ENCODE results near the gene C14orf119. TPM values are rescaled to one million over a fixed set of nuclear protein-coding genes. Genes with fewer than 3 reads are reported as not detected.

C14orf119 gene
- total and polyA plus RNA-seq, 9 of the 15 experiments (the other 6 are each of a cell fraction or from before 2014, with no cell fraction given), result 36.7 to 251 (median 51.8) TPM

DNA sequence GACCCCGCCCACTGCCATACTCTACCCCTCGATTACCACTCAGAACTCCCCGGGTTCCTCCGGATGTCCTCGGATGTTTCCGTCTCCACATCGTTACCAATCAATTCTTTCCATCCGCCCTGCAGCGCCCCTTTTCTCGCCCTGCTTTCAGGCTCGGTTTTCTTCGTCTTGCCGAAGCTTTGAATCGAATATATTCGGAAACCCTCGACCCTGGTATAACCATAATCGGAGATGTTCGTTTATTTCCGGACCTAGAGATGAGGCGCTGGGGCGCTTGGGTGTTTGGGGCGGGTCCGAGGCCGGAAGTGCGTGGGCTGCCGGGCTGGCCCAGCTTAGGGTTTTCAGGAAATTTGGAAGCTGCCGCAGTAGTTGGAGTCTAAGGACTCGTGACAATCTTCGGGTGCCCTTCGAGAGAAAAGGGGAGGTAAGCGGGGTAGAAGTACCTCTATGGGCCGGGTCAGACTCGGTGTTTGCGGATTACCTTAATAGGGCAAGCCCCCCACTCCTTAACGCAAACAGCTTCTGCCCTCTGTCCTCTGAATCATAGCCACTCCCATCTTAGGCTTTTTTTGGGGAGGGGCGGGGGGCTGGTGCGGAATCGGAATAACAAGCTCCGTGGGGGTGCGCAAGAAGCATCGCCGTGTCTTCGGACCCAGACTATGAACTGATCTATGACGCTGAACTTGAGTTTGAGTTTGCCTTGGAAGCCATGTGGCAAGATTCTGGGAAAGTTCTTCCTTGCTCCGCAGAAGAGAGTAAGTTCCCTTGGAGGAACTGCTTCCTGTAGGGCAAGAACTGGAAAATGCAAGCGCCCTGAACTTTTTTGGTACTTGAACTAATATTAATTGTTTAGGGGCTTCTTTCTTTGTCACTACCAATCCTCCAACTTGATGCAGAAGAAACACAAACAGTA, at the start of gene C14orf119 (continued):
- TF ChIP-seq L3MBTL2 (IDR thresholded peaks at IDR 0.05) (peak; percentile 9; the same call in 1 of the 2 replicates), CHCHD3 (CRISPR knock-in tag; IDR thresholded peaks at IDR 0.05) (no peak), ZBTB7A (IDR thresholded peaks at IDR 0.05; ENCODE audit: borderline replicate concordance, control insufficient read depth, low read depth, low read length) (peak; percentile 93), PPARD (CRISPR knock-in tag; IDR thresholded peaks at IDR 0.05) (no peak), ZNF778 (CRISPR knock-in tag; IDR thresholded peaks at IDR 0.05) (no peak), NFE2 (IDR thresholded peaks at IDR 0.05; ENCODE audit: low read depth) (no peak), ZNF282 (CRISPR knock-in tag; IDR thresholded peaks at IDR 0.05) (no peak), MTF1 (CRISPR knock-in tag; IDR thresholded peaks at IDR 0.05; ENCODE audit: borderline replicate concordance) (no peak), SREBF1 (IDR thresholded peaks at IDR 0.05; ENCODE audit: borderline replicate concordance, low read depth, low read length) (no peak), CTBP1 (IDR thresholded peaks at IDR 0.05; ENCODE audit: borderline replicate concordance) (peak; percentile 62), SAP30 (IDR thresholded peaks at IDR 0.05; ENCODE audit: borderline replicate concordance, insufficient read depth, low read depth, low read length, poor library complexity, severe bottlenecking) (peak; percentile 70), TEAD1 (CRISPR knock-in tag; IDR thresholded peaks at IDR 0.05) (no peak), SMC3 (conservative IDR thresholded peaks at IDR 0.05; ENCODE audit: insufficient read depth, low read depth, low read length) (no peak), PTBP1 (IDR thresholded peaks at IDR 0.05; ENCODE audit: low read depth, low read length) (no peak), EZH2 (IDR thresholded peaks at IDR 0.05; ENCODE audit: borderline replicate concordance, low read depth, low read length) (no peak), XRCC4 (IDR thresholded peaks at IDR 0.05; ENCODE audit: extremely low read depth, insufficient read depth, insufficient read length) (no peak), RBFOX2 (IDR thresholded peaks at IDR 0.05; ENCODE audit: low read depth, low read length) (peak; percentile 74), MXI1 (IDR thresholded peaks at IDR 0.05; ENCODE audit: low read depth, low read length) (peak; percentile 39; the same call in 1 of the 2 replicates), DDX20 (tag; IDR thresholded peaks at IDR 0.05; ENCODE audit: low read depth) (no peak), BCOR (IDR thresholded peaks at IDR 0.05) (no peak), ZZZ3 (IDR thresholded peaks at IDR 0.05) (peak; percentile 85; the same call in 1 of the 2 replicates)
- TF ChIP-seq, protein P1, sequence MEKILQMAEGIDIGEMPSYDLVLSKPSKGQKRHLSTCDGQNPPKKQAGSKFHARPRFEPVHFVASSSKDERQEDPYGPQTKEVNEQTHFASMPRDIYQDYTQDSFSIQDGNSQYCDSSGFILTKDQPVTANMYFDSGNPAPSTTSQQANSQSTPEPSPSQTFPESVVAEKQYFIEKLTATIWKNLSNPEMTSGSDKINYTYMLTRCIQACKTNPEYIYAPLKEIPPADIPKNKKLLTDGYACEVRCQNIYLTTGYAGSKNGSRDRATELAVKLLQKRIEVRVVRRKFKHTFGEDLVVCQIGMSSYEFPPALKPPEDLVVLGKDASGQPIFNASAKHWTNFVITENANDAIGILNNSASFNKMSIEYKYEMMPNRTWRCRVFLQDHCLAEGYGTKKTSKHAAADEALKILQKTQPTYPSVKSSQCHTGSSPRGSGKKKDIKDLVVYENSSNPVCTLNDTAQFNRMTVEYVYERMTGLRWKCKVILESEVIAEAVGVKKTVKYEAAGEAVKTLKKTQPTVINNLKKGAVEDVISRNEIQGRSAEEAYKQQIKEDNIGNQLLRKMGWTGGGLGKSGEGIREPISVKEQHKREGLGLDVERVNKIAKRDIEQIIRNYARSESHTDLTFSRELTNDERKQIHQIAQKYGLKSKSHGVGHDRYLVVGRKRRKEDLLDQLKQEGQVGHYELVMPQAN (IDR thresholded peaks at IDR 0.05; ENCODE audit: borderline replicate concordance), result peak; percentile 90
- TF ChIP-seq, protein P2, sequence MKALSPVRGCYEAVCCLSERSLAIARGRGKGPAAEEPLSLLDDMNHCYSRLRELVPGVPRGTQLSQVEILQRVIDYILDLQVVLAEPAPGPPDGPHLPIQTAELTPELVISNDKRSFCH (CRISPR knock-in tag; IDR thresholded peaks at IDR 0.05), result no peak
- TF ChIP-seq, protein P2 (tag; IDR thresholded peaks at IDR 0.05), result no peak

All from K562 (cell line).